NCI-H146 (cell line): Measurements from ENCODE around the gene PTRH1.

Experiments used
- DNase-seq: peaks from one replicate; lab custom pipeline; 2025; lab: John Stamatoyannopoulos, UW

The PTRH1 gene

GRCh38 chr9:127720031-127720864 is 4.8 kb upstream of the PTRH1 start:
- DNase-seq = no peak

- no peak for DNase-seq
Measured at GRCh38 chr9:127717766-127718165, 2.3 kb upstream of the PTRH1 start.

GRCh38 chr9:127716412-127716811 is 949 bp upstream of the PTRH1 start:
- DNase-seq = no peak

- DNase-seq = no peak
Measured at GRCh38 chr9:127714951-127715469, 453 bp downstream of the PTRH1 start.

- DNase-seq = no peak
Measured at GRCh38 chr9:127714020-127714750, 1.3 kb downstream of the PTRH1 start.

- no peak for DNase-seq
Measured at GRCh38 chr9:127712867-127713266, 2.6 kb downstream of the PTRH1 start.

GRCh38 chr9:127712371-127712770 is 3.1 kb downstream of the PTRH1 start:
- DNase-seq = no peak

- DNase-seq = peak; percentile 95
Measured at GRCh38 chr9:127711831-127712274, 3.6 kb downstream of the PTRH1 start.

GRCh38 chr9:127711226-127711701 is 4.2 kb downstream of the PTRH1 start:
- peak; percentile 50 for DNase-seq

GRCh38 chr9:127710204-127710783 is 5.2 kb downstream of the PTRH1 start:
- no peak for DNase-seq

- DNase-seq = no peak
Measured at GRCh38 chr9:127708952-127709587, 6.4 kb downstream of the PTRH1 start.

- peak; percentile 44 for DNase-seq
Measured at GRCh38 chr9:127707766-127708165, 7.7 kb downstream of the PTRH1 start.

- DNase-seq = peak; percentile 44
Measured at GRCh38 chr9:127706836-127707241, 8.6 kb downstream of the PTRH1 start, which contains the start of gene CFAP157. TSS of gene CFAP157 (plus strand) at chr9:127706988. CDS start at chr9:127707032, 44 bp downstream.

- DNase-seq = no peak
Measured at GRCh38 chr9:127705577-127706379, 9.7 kb downstream of the PTRH1 start.

- DNase-seq = no peak
Measured at GRCh38 chr9:127703289-127703946, 12.0 kb downstream of the PTRH1 start.

GRCh38 chr9:127700594-127701255 is 14.7 kb downstream of the PTRH1 start:
- DNase-seq = no peak

GRCh38 chr9:127700140-127700539 is 15.3 kb downstream of the PTRH1 start:
- DNase-seq = no peak

- DNase-seq = no peak
Measured at GRCh38 chr9:127698985-127699670, 16.3 kb downstream of the PTRH1 start.

GRCh38 chr9:127698386-127698785 is 17.1 kb downstream of the PTRH1 start:
- DNase-seq = no peak
